Measurements from ENCODE around the gene DGUOK.
A peak's percentile ranks its signal among the peaks of the same experiment; 100 is the strongest.

DGUOK gene

DNA sequence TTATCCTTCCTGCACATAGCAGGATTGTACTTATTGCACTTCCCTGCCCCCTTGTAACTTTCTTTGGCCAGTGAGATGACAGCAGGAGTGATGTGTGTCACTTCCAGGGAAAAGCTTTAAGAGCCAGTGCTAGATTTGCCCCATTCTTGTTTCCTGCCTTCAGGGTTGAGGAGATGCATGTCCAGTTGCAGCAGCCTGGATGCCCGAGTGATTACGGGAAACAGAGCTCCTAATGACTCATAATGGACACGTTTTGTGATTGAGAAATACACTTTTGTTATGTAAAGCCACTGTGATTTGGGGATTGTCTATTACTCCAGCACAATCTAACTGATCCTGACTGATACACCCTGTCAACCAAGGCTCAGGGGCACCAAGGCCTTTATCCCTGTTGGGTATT lies 53.0 kb downstream of the DGUOK start:
- DNase-seq (ENCODE audit: low read depth in 2 of 2) = no peak

DNA sequence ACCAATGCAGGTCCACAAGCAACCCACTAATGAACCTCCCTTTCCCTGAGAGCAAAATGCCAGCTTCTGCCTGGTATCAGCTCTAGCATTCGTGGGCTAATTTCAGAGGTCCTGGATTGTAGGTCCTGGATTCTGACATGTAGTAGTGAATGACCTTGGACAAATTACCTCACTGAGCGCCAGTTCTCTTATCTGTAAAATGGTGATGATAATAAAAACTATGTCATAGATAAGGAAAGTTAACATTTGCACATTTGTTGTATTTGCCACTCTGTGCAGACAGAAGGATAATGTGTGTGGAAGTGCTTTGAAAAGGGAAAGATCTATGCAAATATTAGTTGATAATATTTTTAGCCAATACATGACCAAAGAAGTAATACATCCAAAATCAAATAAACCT lies 53.9 kb downstream of the DGUOK start:
- DNase-seq (ENCODE audit: low read depth in 2 of 2) = no peak

DNA sequence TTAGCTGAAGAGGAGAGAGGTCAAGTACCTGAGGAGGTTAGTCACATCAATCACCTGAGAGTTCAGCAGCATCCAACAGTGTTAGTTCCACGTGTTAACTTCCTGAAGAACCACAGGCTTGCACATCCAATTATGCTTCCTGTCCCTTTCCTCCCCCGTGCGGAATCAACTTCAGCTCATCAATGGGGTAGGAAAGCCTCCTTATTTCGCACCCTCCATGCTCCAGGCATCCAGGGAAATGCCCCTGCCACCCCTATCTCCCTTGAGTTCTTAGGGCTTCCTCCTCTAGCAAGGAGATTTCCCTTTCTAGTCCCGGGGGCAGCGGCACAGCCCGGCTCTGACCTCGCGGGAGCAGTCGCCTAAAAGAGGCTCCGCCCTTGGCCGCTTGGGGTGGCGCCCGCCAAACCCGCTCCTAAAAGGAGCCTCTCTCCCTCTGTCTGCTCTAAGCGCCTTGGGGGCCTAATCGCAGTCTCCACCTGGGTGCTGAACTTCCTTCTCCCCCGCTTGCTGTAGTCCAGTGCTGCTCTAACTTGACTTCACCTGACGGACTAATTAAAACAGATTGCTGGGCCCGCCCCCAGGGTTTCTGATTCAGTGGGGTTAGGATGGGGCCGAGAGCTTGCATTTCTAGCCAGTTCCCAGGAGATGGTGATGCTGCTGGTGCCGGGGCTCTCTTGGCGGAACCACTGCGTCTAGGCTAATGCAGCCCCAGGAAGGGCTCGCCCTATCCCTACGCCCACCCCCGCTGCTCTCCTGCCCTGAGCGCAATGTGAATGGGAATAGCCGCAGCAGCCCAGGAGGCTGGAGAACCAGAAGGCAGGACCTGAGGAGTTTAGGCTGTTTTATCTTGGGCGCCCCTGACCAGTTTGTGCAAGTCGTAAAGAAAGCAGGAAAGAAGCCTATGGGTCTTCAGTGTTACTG lies 54.7 kb downstream of the DGUOK start:
- no peak for DNase-seq (ENCODE audit: low read depth in 2 of 2)

DNA sequence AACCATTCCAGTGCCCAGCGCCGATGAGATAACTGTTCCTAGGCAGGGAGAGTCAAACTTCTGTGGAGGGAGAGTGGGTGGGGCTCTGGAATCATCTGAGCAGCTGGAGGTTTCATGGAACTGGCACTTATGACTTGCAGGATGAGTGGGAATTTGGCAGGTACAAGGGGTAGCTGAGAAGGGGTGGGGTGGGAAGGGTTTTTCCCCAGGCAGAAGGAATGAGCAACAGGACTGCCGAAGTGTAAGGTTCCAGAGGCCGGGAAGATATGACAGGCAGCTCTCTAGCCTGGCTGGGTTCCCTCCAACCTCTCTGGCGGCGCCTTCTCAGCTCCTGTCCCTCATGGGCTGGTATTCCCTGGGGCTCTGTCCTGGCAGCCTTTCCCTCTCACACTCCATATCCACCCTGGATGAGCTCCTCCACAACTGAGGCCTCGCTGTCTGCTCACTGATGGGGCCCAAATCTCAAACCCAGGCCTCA lies 55.5 kb downstream of the DGUOK start:
- no peak for DNase-seq (ENCODE audit: low read depth in 2 of 2)

DNA sequence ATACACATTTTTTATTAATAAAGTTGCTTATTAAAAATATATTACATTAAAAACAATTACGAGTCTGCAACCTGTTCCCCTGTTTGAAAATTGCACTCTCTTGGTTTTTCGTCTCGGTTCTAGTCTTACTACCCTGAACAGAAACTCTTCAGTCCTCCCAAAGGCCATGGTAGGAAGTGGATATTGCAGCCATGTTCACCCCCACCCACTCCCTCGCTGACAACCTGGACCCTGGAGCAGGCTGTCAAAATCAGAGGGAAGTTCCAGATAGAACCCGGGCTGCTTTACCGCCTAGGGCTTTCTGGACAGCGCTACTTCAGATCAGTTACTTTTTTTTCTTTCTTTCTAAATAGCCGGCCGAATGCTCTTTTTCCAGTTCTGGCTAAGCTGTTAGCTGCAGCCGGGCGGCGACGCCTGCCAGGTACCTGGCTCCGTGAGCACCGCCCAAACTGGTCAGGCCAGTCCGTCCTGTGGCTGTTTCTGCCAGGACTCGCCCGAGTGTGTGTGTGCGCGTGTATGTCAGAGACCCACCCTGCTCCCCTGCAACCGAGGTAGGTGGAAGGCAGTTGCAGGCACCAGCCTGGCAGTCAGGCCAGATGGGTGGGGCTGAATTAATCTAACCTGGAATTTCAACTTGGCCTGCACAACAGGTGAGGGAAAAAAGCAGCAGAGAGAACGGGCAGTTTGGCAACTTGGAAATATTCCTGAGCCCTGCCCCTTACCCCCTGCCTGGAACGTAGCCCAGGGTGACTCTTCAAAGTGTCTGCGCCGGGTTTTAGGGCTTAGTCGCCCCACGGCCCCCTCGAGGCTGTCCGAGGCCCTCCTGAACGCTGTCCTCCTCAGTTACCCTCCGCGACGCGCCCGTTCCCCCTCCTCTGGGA lies 56.9 kb downstream of the DGUOK start:
- DNase-seq (ENCODE audit: low read depth in 2 of 2) = no peak

DNA sequence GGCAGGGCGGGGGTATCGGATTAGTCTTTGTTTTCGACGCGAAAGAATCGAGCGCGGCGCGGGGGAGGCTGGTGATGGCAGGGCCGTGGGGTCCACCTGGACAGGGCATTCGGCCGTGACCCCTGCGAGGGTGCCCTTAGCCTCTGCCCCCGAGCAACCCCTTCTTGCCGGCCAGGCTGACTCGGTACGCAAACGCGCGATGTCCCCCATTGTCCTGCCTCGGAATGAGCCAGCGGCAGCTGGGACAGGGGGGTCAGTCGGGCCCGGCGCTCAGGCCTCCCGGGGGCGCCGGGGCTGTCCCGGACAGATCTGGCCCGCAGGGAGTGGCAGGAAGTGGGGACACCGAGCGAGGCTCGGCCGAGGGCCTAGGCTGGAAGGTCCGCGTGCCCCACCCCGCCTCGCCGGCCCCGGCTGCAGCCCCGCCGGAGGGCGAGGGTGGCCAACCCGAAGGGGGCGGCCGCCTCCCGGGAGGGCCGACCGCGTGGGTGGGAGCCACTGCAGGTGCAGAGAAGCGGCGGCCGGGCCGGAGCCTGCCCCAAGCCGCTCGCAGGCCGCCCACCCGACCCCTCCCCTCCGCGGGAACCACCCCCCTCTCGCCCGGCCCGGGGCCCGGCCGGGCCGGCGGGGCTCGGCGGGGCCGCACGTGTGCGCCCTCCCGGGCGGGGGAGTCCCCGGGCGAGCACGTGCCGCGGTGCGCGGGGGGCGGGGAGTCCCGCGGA lies 57.7 kb downstream of the DGUOK start, which contains the start of gene TET3:
Gene TET3, plus strand, starts transcription at position 708 of the 719 bp plus-strand sequence. CDS start 1,494 bp downstream, outside the sequence.
- no peak for DNase-seq (ENCODE audit: low read depth in 2 of 2)

DNA sequence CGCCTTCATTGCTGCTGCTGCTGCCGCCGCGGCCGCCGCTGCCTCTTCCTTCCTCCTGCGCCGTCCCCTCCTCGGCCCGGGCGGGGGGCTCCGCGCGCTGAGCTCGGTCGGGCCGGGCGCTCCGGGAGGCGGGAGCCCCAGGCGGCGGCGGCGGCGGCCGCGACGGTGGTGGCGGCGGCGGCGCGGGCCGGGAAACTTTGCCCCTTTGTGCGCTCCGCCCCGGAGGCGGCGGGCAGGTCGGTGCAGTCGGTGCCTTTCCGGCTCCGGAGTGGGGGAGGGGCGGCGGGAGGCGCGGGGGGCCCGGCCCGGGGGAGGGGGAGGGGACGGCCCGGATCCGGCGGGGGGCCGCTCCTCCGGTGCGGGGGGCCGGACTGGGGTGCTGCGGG lies 58.2 kb downstream of the DGUOK start:
- peak in 1 of 2 donors; percentile 51 for DNase-seq (ENCODE audit: low read depth in 2 of 2)

DNA sequence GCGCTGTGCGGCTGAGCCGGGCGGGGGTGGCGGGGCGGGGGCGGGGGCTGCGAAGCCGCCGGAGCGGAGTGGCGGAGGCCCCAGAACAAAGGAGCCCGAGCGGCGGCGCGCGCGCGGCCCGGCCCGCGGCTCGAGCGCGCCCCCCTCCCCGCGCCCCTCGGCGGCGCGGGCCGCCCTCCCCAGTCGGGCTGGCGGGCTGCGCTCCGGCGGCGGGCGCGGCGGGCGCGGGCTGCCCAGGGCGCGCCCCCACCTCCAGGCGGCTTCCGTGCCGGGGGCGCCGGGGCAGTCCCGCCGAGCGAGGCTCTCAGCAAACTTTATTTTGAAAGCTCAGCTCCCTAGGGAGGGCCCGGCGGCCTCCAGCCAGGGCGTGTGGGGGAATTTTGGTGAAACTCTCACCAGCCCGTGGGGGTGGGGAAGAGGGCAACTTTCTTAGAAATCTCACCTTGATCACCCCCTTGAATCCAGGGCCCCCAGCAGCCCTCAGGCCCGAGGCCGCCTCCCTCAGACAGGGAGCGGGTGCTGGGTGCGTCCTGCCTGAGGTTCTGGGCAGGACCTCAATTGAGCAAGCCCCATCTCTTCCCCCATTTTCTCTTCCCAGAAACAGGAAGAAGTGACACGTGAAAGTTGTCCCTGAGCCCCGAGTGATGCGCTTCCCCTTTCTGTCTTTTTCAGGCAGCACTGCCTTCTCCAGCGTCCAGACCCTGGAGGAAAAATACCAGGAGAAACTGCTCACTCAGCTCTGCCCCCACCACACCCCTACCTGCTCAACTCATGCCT lies 58.8 kb downstream of the DGUOK start:
- peak; percentile 56 to 71 for DNase-seq (ENCODE audit: low read depth in 2 of 2)

DNA sequence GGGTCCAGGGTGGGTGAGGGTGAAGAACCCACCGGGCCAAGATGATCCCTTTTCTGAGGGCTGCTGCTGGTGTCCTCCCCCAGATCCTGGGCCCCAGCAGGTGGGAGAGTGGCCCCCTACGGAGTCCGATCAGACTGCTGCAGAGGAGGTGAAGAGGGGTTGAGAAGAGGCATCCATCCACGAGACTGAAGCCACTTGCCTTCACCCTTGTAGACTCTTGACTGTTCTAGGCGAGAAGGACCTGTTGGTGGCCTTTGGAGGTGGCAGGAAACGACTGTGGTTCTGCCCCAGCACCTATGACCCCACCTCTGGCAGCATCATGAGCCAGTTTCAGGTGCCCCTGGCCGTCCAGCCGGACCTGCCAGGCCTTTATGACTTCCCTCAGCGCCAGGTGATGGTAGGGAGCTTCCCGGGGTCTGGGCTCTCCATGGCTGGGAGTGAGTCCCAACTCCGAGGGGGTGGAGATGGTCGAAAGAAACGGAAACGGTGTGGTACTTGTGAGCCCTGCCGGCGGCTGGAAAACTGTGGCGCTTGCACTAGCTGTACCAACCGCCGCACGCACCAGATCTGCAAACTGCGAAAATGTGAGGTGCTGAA lies 59.5 kb downstream of the DGUOK start:
- DNase-seq (ENCODE audit: low read depth in 2 of 2) = no peak

DNA sequence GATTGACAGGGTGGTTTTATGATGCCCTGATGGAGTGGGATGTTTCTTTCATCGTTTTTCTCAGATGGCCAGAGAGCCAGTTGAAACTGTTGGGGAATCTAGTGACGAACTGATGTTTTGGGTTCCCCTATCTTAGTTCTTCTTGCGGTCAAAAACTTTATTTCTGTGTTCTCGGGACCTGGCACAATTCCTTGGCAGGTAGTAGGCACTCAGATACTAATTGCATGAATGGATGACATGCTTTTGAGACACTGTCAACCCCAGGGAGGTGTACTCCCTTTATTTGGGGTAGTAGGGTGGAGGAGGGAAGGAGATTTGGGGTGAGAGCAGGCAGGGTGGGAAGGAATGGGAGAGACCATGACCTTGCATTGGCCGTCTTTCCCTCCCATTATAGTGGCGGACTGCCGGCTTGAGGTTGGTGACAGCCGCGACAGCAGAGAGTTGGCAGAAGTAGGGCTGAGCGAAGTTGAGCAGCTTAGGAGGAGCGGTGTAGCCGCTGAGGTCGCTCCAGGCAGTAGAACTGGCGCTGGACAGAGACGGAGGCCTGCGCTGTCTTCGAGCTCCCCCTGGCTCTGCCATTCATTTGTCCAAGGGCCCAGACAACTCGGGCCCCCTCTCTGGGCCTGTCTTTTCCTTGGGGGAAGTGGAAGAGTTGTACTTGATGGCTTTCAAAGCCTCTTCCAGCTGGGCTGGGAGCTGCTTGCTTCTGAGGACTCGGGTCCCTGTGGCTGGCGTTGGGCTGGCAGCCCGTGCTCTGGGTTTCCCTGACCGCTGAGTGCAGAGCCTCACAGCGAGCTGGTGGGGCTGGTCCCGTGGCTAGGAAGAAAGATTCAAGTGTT lies 60.6 kb downstream of the DGUOK start:
- DNase-seq (ENCODE audit: low read depth in 2 of 2) = no peak

DNA sequence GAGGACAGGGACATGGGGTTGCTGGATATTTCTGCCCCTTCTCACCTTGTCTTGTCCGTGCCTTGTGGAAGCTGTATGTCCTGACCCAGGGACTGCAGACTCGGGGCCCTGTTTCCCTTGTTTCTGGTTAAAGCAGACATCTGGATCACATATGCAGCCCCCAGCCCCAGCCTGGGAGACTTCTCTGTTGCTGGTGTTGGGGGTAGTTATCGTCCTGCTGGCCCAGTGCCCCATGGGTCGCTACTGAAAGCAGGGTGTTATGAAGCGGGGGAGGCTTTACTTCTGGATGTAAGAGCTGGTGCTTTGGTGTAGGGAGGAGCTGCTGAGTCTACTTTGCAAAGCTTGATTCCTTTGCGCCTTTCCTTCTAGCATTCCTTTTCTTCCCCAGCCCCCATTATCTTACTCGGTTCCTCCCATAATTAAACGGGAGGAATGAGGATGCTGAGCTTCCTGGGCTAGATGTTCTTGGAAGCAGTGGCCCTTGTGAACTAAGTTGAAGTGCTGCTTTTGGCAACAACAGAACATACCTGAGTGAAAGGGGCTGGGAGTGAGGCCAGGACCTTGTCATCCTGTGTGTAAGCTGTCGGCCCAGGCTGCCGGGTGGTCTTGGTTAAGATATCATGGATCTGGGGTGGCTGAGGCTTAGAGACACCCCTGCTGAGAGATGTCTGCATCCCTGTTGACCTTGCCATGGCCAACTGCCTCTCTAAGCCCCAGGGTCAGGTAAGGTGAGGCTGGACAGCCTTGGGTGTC lies 61.4 kb downstream of the DGUOK start:
- no peak for DNase-seq (ENCODE audit: low read depth in 2 of 2)

DNA sequence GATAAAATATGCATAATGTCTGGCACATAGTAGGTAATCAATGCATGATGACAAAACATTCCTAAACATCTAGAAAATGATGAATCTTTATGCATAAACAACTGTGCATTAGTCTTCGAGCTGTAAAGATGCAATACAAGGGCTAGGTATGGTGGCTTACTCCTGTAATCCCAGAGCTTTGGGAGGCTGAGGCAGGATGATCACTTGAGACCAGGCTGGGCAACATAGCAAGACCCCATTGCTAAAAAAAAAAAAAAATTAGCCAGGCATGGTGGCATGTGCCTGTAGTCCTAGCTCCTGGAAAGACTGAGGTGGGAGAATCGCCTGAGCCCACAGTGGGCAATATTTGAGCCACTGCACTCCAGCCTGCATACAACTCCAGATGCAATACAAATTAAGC lies 63.3 kb downstream of the DGUOK start:
- DNase-seq (ENCODE audit: low read depth in 2 of 2) = no peak

DNA sequence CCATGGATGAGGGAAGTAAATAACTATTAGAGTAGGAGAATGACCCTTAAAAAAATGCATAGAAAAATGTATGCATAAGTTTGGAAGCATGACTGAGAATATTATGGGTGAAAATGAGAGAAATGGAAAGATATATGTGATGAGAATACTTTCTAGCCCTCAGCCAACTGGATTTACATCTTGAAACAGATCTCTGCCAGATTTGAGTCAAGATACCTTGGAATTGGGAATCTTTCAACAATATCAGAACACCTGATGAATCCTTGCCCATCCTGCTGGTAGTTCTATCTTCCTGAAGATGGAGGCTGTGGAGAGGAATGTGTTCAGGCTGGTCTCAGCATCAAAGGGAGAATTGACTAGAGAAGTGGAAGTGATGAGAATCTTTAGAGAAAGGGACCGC lies 63.9 kb downstream of the DGUOK start:
- DNase-seq (ENCODE audit: low read depth in 2 of 2) = no peak

DNA sequence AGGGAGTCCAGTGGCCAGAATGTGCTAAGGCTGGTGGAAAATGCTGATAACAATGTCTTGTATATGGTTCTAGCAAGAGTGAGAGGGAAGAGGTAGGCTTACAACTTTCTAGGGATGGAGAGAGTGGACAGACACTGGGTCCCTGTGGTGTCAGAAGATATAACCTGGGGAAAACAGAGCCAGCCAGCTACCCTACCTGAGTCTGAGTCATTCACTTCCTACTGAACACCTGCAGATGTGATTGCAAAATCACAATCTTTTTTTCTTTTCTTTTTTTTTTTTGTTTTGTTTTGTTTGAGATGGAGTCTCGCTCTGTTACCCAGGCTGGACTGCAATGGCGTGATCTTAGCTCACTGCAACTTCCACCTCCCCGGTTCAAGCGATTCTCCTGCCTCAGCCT lies 65.4 kb downstream of the DGUOK start:
- no peak for DNase-seq (ENCODE audit: low read depth in 2 of 2)

DNA sequence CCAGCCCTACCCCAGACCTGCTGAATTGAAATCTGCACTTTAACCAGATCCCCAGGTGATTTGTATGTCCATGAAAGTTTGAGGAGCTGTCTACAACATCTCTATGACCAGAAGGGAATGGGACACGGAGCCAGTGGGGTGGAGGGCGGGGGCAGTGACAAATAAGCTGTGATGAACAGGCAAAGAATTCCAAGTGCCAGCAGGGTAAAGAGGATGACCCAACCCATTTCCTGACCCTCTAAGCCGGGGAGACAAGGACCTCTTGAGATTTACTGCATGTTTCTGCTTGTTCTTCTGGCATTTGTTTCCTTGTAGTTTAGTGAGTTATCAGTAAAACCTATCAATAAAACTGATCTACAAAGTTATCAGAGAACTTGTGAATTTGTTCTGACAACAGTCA lies 66.7 kb downstream of the DGUOK start:
- no peak for DNase-seq (ENCODE audit: low read depth in 2 of 2)

DNA sequence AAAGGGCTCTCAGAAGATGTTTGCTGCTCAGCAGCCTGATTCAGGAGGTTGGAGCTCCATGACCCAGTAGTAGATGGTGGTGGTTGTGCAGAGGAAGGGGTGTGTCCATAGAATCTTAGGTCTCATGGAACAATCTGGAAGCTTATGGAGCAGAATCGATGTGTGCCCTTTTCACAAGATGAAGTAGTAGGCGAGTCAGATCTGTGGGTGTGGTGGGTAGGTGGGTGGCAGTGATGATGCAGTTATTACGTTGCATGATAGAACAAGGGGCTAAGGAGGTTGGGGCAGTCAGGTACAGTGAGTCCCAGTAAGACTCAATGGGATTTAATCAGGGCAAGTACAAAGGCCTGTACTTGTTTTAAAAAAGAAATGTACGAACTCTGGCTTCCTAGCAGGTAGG lies 67.1 kb downstream of the DGUOK start:
- DNase-seq (ENCODE audit: low read depth in 2 of 2) = no peak

DNA sequence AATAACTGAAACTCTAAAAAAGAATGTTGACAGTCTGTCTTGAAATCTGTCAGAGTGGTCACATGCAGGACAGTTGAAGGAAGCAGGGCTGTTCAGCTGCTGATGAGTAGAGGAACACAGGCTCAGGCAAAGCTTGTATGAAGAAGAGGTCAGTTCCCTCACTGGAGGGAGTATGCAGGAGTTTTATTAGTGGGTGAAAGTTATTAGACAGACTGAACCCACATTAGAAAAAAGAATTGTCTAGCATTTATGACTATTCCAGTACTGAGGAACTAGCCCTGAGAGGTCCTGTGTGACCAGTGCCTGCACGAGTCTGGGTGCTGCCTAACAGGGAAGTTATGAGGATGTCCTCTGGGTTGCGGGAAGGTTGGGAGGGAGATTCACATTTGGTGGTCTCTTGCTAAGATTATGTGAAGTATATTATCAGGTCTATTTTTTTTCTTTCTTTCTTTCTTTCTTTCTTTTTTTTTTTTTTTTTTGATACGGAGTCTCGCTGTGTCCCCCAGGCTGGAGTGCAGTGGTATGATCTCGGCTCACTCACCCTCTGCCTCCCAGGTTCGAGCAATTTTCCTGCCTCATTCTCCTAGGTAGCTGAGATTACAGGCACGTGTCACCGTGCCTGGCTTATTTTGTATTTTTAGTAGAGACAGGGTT lies 67.6 kb downstream of the DGUOK start:
- no peak for DNase-seq (ENCODE audit: low read depth in 2 of 2)

DNA sequence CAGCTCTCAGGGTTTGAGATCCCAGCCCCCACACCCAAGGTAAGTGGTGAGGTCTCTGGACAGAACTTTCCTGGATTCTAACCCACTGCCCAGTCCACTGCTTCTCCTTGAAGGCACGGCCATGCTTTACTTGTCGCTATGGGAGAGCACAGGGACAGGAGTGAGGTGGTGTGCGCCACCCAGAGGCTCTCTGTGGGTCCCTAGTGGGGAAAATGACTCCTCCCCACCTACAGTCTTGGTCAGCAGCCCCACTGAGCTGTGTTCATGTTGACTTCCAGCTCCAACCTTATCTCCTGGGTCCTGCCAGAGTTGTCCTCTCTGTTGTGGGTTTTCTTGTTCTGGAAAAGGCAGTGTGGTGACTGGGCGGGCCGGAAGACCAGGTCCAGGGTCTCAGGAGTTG lies 69.1 kb downstream of the DGUOK start:
- DNase-seq (ENCODE audit: low read depth in 2 of 2) = no peak

DNA sequence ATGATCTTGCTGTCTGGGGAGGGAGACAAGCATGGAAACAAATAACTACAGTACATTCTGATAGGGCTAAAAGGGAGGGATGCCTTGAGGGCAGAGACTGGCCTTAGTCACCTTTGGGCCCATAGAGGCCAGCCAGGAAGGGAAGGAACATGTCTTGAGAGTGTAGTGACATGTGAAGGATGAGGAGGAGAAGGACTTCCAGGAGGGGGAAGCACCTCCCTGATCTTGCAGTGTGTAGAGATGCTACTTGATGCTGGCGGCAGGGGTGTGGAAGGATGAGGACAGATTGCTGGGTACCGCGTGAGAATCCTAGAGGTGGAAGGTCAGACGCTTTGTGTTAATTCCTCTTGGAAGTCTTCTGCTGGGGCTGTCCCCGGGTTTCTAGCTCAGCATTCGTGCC lies 71.1 kb downstream of the DGUOK start:
- DNase-seq (ENCODE audit: low read depth in 2 of 2) = no peak
